ENCODE results near the gene HLA-C. TPM values are rescaled to one million over a fixed set of nuclear protein-coding genes. Genes with fewer than 3 reads are reported as not detected.

The HLA-C gene
- total RNA-seq, 1 experiment from 2014 or later: 149 TPM

GRCh38 chr6:31225735-31226134, 46.2 kb downstream of the HLA-C start:
- Histone ChIP-seq H3K9me3 (no peaks in the 10 kb centered on the region), H3K27me3 (replicated peaks; ENCODE audit: control insufficient read depth, insufficient read depth, low read length) (no peaks in the 10 kb centered on the region), H3K4me3 (ENCODE audit: low read depth, low read length) (no peak overlapping the region), H3K36me3 (ENCODE audit: control insufficient read depth, insufficient read depth, low read length) (no peaks in the 10 kb centered on the region), H3K4me1 (no peaks in the 10 kb centered on the region)
- Mint-ChIP-seq H3K9me3 (ENCODE audit: unreplicated experiment) (no peaks in the 10 kb centered on the region), H3K27me3 (ENCODE audit: insufficient read depth, unreplicated experiment) (no peaks in the 10 kb centered on the region), H3K36me3 (ENCODE audit: insufficient read depth, unreplicated experiment) (peaks cover 4% of the 10 kb centered on the region), H3K4me3 (ENCODE audit: unreplicated experiment) (no peak overlapping the region), H3K27ac (ENCODE audit: unreplicated experiment) (no peak overlapping the region), H3K4me1 (ENCODE audit: low read depth, unreplicated experiment) (no peaks in the 10 kb centered on the region)
- ChIA-PET CTCF (no interaction called here), POLR2A (no interaction called here)
- TF ChIP-seq, protein P1, sequence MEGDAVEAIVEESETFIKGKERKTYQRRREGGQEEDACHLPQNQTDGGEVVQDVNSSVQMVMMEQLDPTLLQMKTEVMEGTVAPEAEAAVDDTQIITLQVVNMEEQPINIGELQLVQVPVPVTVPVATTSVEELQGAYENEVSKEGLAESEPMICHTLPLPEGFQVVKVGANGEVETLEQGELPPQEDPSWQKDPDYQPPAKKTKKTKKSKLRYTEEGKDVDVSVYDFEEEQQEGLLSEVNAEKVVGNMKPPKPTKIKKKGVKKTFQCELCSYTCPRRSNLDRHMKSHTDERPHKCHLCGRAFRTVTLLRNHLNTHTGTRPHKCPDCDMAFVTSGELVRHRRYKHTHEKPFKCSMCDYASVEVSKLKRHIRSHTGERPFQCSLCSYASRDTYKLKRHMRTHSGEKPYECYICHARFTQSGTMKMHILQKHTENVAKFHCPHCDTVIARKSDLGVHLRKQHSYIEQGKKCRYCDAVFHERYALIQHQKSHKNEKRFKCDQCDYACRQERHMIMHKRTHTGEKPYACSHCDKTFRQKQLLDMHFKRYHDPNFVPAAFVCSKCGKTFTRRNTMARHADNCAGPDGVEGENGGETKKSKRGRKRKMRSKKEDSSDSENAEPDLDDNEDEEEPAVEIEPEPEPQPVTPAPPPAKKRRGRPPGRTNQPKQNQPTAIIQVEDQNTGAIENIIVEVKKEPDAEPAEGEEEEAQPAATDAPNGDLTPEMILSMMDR (IDR thresholded peaks at IDR 0.05; ENCODE audit: insufficient read depth in 1 of 2, low read depth in 1 of 2, low read length in 1 of 2, severe bottlenecking in 1 of 2, unreplicated experiment in 1 of 2): no peak
- intact Hi-C loops (cut with micrococcal nuclease; ENCODE audit: unreplicated experiment): no loop called here
- BruUV-seq (replicated peaks): no TSS peak
- no peak for DNase-seq

DNA sequence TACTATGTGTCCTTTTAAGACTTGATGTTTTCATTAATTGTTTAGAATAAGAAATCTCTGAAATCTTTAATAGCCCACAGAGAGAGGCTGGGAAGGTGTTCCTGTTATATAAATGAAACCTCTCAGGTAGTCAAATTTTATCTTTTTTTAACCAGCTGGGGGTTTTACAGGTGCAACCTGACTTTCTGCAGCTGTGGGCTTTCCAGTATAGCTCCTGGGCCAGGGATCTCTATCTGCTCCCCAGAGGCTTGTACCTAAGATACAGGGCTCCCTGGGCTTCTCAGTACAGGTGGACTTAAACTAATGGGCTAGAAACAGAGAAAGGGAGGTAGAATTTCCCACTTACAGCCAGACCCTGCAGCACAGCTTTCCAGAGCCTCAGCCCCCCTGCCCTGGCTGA, 49.4 kb downstream of the HLA-C start:
- intact Hi-C loops (cut with micrococcal nuclease; ENCODE audit: unreplicated experiment): no loop called here
- CTCF ChIA-PET: no interaction called here

More for the DNA sequence above, 49.4 kb downstream of the HLA-C start:
- Histone ChIP-seq H3K27me3 (replicated peaks; ENCODE audit: control insufficient read depth, insufficient read depth, low read length) (no peaks in the 10 kb centered on the region), H3K4me1 (no peaks in the 10 kb centered on the region), H3K9me3 (no peaks in the 10 kb centered on the region), H3K4me3 (ENCODE audit: low read depth, low read length) (no peak overlapping the region), H3K36me3 (ENCODE audit: control insufficient read depth, insufficient read depth, low read length) (no peaks in the 10 kb centered on the region)
- Mint-ChIP-seq H3K36me3 (ENCODE audit: insufficient read depth, unreplicated experiment) (peaks cover 4% of the 10 kb centered on the region), H3K4me3 (ENCODE audit: unreplicated experiment) (no peak overlapping the region), H3K27me3 (ENCODE audit: insufficient read depth, unreplicated experiment) (no peaks in the 10 kb centered on the region), H3K9me3 (ENCODE audit: unreplicated experiment) (no peaks in the 10 kb centered on the region), H3K4me1 (ENCODE audit: low read depth, unreplicated experiment) (no peaks in the 10 kb centered on the region), H3K27ac (ENCODE audit: unreplicated experiment) (no peak overlapping the region)
- POLR2A ChIA-PET: no interaction called here
- BruUV-seq (replicated peaks): no TSS peak
- TF ChIP-seq, protein P1 (IDR thresholded peaks at IDR 0.05; ENCODE audit: insufficient read depth in 1 of 2, low read depth in 1 of 2, low read length in 1 of 2, severe bottlenecking in 1 of 2, unreplicated experiment in 1 of 2): no peak
- no peak for DNase-seq

Other genes with a start within 250 kb of the HLA-C start
- gene C6orf15, start 159.5 kb downstream of the HLA-C start, total RNA-seq (2022): not detected in 2 replicates
- 0.75 and 0.88 TPM in 2 replicates for gene PSORS1C1, start 157.3 kb downstream of the HLA-C start, total RNA-seq (2022)
- not detected in 2 replicates for gene CDSN, start 151.6 kb downstream of the HLA-C start, total RNA-seq (2022)
- not detected in 2 replicates for gene PSORS1C2, start 133.0 kb downstream of the HLA-C start, total RNA-seq (2022)
- 37.7 and 43.2 TPM in 2 replicates for gene CCHCR1, start 114.3 kb downstream of the HLA-C start, total RNA-seq (2022)
- gene TCF19, start 113.5 kb downstream of the HLA-C start, total RNA-seq (2022): 19.3 and 20.3 TPM in 2 replicates
- gene POU5F1, start 101.4 kb downstream of the HLA-C start, total RNA-seq (2022): not detected in 2 replicates
- gene HLA-B, start 85.1 kb upstream of the HLA-C start, total RNA-seq (2022): 40.9 and 41.9 TPM in 2 replicates
- 12.6 and 13.1 TPM in 2 replicates for gene MICA, start 131.5 kb upstream of the HLA-C start, total RNA-seq (2022)
- 6.4 and 7.5 TPM in 2 replicates for gene MICB, start 226.1 kb upstream of the HLA-C start, total RNA-seq (2022)

Data from Caco-2 (cell line).